Psoas muscle (tissue), 8 donors: ENCODE data around the gene HOXA6. TPM values are rescaled to one million over a fixed set of nuclear protein-coding genes. Genes with fewer than 3 reads are reported as not detected.

Experiments used
- ATAC-seq, 4 donors: fragments of 200-7000 bp; cut with Tn5 transposase; one replicate each; pipeline ENCODE4 v1.9.1; 2020; ENCODE audit warnings: moderate library complexity in 3 of 4, mild to moderate bottlenecking in 2 of 4
- DNase-seq, 2 donors: peaks; one replicate each; pipeline ENCODE4 v3.0.0-alpha.2; 2020
- H3K27ac ChIP-seq: fragments of 200-600 bp; one replicate; pipeline ENCODE4 v1.8.0; 2022
- H3K27me3 ChIP-seq, 3 donors: fragments of 200-600 bp in 1 of 3; one replicate each; pipeline versions ENCODE4 v1.6.1 to v1.8.0; 2013 to 2022; ENCODE audit warnings: low read length in 2 of 3, mild to moderate bottlenecking in 2 of 3, moderate library complexity in 1 of 3; ENCODE audit not compliant: insufficient read depth in 3 of 3
- H3K36me3 ChIP-seq, 2 donors: fragments of 200-600 bp in 1 of 2; one replicate each; pipeline versions ENCODE4 v1.6.1 to v1.8.0; 2013 to 2022; ENCODE audit warnings: low read depth in 1 of 2, mild to moderate bottlenecking in 1 of 2, moderate library complexity in 1 of 2; ENCODE audit not compliant: insufficient read depth in 1 of 2
- H3K4me1 ChIP-seq: fragments of 200-600 bp; one replicate; pipeline ENCODE4 v1.8.0; 2022
- H3K4me3 ChIP-seq: fragments of 200-600 bp; one replicate; pipeline ENCODE4 v1.8.0; 2022; ENCODE audit warnings: mild to moderate bottlenecking
- H3K9me3 ChIP-seq: fragments of 200-600 bp; one replicate; pipeline ENCODE4 v1.8.0; 2022
- CTCF ChIP-seq: fragments of 200-600 bp; IDR thresholded peaks from one replicate; pipeline ENCODE4 v1.8.0; 2022; ENCODE audit warnings: antibody characterized with exemption
- WGBS, 3 donors: extraction: QIAGEN DNeasy Blood & Tissue Kit; methylation state at CpG; one replicate each; pipeline versions ENCODE4 v1.1.6 to v1.1.7; 2013; 5-methylcytosine and 5-hydroxymethylcytosine counted together
- intact Hi-C, 2 donors: fragments of 100-400 bp; cut with DNase I; formaldehyde crosslinking; loops; one replicate each; pipeline versions ENCODE4 v1.11.0 to v1.14.2; 2022
- polyA plus RNA-seq, 3 donors: library from polyadenylated mRNA; stranded (reverse); fragments of 200-250 nt; gene quantifications; one replicate each; pipeline ENCODE4 v1.2.3, GENCODE V29; 2013
- total RNA-seq, 4 donors: library from RNA; stranded (reverse); fragmentation: NEBNext Ultra II Directional in 2 of 4; extraction: Animal tissue kit (Norgen Biotek cat#: 25700) in 2 of 4; gene quantifications; one replicate each; pipeline versions ENCODE4 v1.2.1 to v1.2.4, GENCODE V29; 2021 to 2023
- donor health status: healthy with polysubstance abuse.
- donor health status: DM: no; HTN: no; CAD: no; lungs with moderate emphysema.
- donor health status: Bipolar disorder and iron deficiency.
- donor health status: healthy.
- donor health status: DM: yes; HTN: yes; CAD: no.
- donor health status: DM: no; HTN: no; CAD: no.
- donor health status: DM: no; HTN: no; CAD: no.
- donor health status: DM: yes; HTN: yes; CAD: no.

Gene HOXA6
- total and polyA plus RNA-seq, 7 donors: 0.64 to 3.7 (median 2.9) TPM

GRCh38 chr7:27107391-27108381 is 39.9 kb downstream of the HOXA6 start:
- ATAC-seq: peak in 1 of 4 donors; percentile 14
- no peak for DNase-seq
- H3K27ac ChIP-seq: peak overlapping the region; percentile 70
- H3K9me3 ChIP-seq: no peaks in the 10 kb centered on the region
- intact Hi-C loops: no loop called here
- H3K4me3 ChIP-seq: peak overlapping the region; percentile 70
- H3K4me1 ChIP-seq: peaks cover 43% of the 10 kb centered on the region
- H3K36me3 ChIP-seq: no peaks in the 10 kb centered on the region
- WGBS, 3 donors: 70 to 77% (median 71%) methylated on average over 45 to 47 of the region's 47 CpGs
- no peaks in the 10 kb centered on the region for H3K27me3 ChIP-seq
- no peak for TF ChIP-seq CTCF

- H3K9me3 ChIP-seq: no peaks in the 10 kb centered on the region
- peaks cover 34% of the 10 kb centered on the region for H3K4me1 ChIP-seq
- peak overlapping the region; percentile 70 for H3K27ac ChIP-seq
- no peak for TF ChIP-seq CTCF
- no peaks in the 10 kb centered on the region for H3K36me3 ChIP-seq
- no peak for DNase-seq
- WGBS, 3 donors: 22 to 37% (median 27%) methylated on average over 14 of the region's 14 CpGs
- intact Hi-C loops: no loop called here
- H3K4me3 ChIP-seq: peak overlapping the region; percentile 70
- no peaks in the 10 kb centered on the region for H3K27me3 ChIP-seq
- no peak for ATAC-seq
These were observed 40.7 kb downstream of the HOXA6 start for GRCh38 chr7:27106901-27107240.

GRCh38 chr7:27106181-27106900 is 41.2 kb downstream of the HOXA6 start:
- peaks cover 29% of the 10 kb centered on the region for H3K4me1 ChIP-seq
- H3K36me3 ChIP-seq: no peaks in the 10 kb centered on the region
- ATAC-seq (peak in 3 of 4 donors; percentile 70 to 77 (median 73)), DNase-seq (peak in 1 of 2 donors; percentile 67)
- peak overlapping the region; percentile 70 for H3K4me3 ChIP-seq
- H3K27me3 ChIP-seq: no peaks in the 10 kb centered on the region
- H3K9me3 ChIP-seq: no peaks in the 10 kb centered on the region
- TF ChIP-seq CTCF: no peak
- intact Hi-C loops: no loop called here
- WGBS, 3 donors: 7 to 12% (median 10%) methylated on average over 42 to 44 of the region's 44 CpGs
- H3K27ac ChIP-seq: peak overlapping the region; percentile 70

GRCh38 chr7:27105301-27106031 is 42.1 kb downstream of the HOXA6 start:
- intact Hi-C loops: no loop called here
- H3K9me3 ChIP-seq: no peaks in the 10 kb centered on the region
- no peak for TF ChIP-seq CTCF
- DNase-seq: no peak
- H3K4me1 ChIP-seq: peaks cover 24% of the 10 kb centered on the region
- no peaks in the 10 kb centered on the region for H3K27me3 ChIP-seq
- H3K36me3 ChIP-seq: peaks cover 0 to 4% of the 10 kb centered on the region in 2 donors
- peak overlapping the region; percentile 70 for H3K27ac ChIP-seq
- 86 to 90% (median 88%) methylated on average over 13 of the region's 13 CpGs for WGBS, 3 donors
- no peak for ATAC-seq
- peak overlapping the region; percentile 70 for H3K4me3 ChIP-seq
